Activated T-cell treated with anti-CD3 and anti-CD28 coated beads for 24 hours (primary cell): Measurements from ENCODE around the gene ANKRD24.
A peak's percentile ranks its signal among the peaks of the same experiment; 100 is the strongest.
"Not testable (repeated sequence)": the region's sequence is repeated elsewhere in the genome, so short reads cannot be mapped to it uniquely, and the experiment has no call there.

Experiments
- DNase-seq: peaks from one replicate; pipeline ENCODE4 v3.0.0-alpha.2; 2020; ENCODE audit warnings: low read depth

Gene ANKRD24

GRCh38 chr19:4197625-4198466 lies 15.4 kb downstream of the ANKRD24 start:
- no peak for DNase-seq

GRCh38 chr19:4198467-4199126 lies 16.1 kb downstream of the ANKRD24 start:
- no peak for DNase-seq

GRCh38 chr19:4199699-4200293 lies 17.3 kb downstream of the ANKRD24 start:
- DNase-seq, result no peak

- no peak for DNase-seq
Measured at GRCh38 chr19:4200940-4201542, 18.6 kb downstream of the ANKRD24 start.

GRCh38 chr19:4201798-4202197 lies 19.3 kb downstream of the ANKRD24 start:
- no peak for DNase-seq

- no peak for DNase-seq
Measured at GRCh38 chr19:4206818-4207484, 24.5 kb downstream of the ANKRD24 start.

- no peak for DNase-seq
Measured at GRCh38 chr19:4208385-4209094, 26.1 kb downstream of the ANKRD24 start.

- DNase-seq, result no peak
Measured at GRCh38 chr19:4210166-4210731, 27.8 kb downstream of the ANKRD24 start.

- no peak for DNase-seq
Measured at GRCh38 chr19:4213116-4213515, 30.6 kb downstream of the ANKRD24 start.

- no peak for DNase-seq
Measured at GRCh38 chr19:4215807-4216206, 33.3 kb downstream of the ANKRD24 start.

GRCh38 chr19:4216846-4217245 lies 34.4 kb downstream of the ANKRD24 start:
- DNase-seq, result no peak

- DNase-seq, result no peak
Measured at GRCh38 chr19:4217429-4218264, 35.2 kb downstream of the ANKRD24 start.

GRCh38 chr19:4218523-4218922 lies 36.0 kb downstream of the ANKRD24 start:
- not testable (repeated sequence) for DNase-seq

GRCh38 chr19:4220188-4220587 lies 37.7 kb downstream of the ANKRD24 start:
- DNase-seq, result no peak

GRCh38 chr19:4224470-4224869 lies 42.0 kb downstream of the ANKRD24 start:
- no peak for DNase-seq

- DNase-seq, result no peak
Measured at GRCh38 chr19:4225885-4226284, 43.4 kb downstream of the ANKRD24 start.

GRCh38 chr19:4227771-4228170 lies 45.3 kb downstream of the ANKRD24 start:
- no peak for DNase-seq

- no peak for DNase-seq
Measured at GRCh38 chr19:4228765-4229178, 46.3 kb downstream of the ANKRD24 start.

GRCh38 chr19:4229179-4229931 lies 46.9 kb downstream of the ANKRD24 start, which contains the start of gene EBI3:
Gene EBI3 (plus strand): TSS chr19:4229523. CDS start chr19:4229551, 28 bp downstream.
- peak; percentile 15 for DNase-seq
